Lower leg skin (tissue), 3 donors: ENCODE results near the gene LYPD8.

Experiments
- POLR2A ChIP-seq, 2 donors: fragments of 450-650 bp; IDR thresholded peaks; one replicate each; pipeline ENCODE4 v1.6.1; 2016 to 2017; ENCODE audit warnings: antibody characterized with exemption in 2 of 2, mild to moderate bottlenecking in 1 of 2, moderate library complexity in 1 of 2
- TF ChIP-seq, protein P1 (sequence below), 3 donors: fragments of 450-650 bp; IDR thresholded peaks; one replicate each; pipeline ENCODE4 v1.5.1; 2016; ENCODE audit warnings: antibody characterized with exemption in 3 of 3, mild to moderate bottlenecking in 3 of 3, moderate library complexity in 2 of 3

DNA sequence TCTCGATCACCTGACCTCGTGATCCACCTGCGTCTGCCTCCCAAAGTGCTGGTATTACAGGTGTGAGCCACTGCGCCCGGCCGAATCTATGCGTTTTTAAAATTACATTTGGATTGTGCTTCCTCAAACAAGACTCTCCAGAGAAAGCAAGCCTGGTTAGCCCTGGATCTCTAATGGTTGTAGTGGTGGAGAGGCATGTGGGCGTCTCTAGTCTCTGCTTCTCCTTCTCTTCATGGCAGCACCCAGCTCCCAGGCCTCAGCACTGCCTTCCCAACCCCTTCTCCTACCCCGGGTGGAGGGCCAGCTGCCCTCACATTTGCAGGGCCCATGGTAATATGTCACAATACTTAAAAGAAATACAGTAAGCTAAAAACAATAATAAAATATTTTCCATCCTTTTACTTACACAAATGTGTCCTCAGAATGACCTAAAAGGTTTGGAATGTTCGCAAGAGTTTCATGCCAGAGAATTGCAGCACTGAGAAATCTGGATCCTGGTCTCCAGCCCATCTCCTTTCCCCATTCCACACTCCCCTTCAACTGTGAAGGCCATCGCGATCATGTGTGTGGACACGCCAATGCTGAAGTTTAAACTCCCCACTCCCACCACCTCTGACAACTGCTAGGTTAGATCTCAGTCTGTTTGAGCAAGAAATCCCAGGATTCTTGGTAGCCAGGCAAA lies 60.0 kb downstream of the LYPD8 start:
- TF ChIP-seq, protein P1, sequence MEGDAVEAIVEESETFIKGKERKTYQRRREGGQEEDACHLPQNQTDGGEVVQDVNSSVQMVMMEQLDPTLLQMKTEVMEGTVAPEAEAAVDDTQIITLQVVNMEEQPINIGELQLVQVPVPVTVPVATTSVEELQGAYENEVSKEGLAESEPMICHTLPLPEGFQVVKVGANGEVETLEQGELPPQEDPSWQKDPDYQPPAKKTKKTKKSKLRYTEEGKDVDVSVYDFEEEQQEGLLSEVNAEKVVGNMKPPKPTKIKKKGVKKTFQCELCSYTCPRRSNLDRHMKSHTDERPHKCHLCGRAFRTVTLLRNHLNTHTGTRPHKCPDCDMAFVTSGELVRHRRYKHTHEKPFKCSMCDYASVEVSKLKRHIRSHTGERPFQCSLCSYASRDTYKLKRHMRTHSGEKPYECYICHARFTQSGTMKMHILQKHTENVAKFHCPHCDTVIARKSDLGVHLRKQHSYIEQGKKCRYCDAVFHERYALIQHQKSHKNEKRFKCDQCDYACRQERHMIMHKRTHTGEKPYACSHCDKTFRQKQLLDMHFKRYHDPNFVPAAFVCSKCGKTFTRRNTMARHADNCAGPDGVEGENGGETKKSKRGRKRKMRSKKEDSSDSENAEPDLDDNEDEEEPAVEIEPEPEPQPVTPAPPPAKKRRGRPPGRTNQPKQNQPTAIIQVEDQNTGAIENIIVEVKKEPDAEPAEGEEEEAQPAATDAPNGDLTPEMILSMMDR (IDR thresholded peaks at IDR 0.05), result no peak
- TF ChIP-seq POLR2A (IDR thresholded peaks at IDR 0.05), result no peak
